OCI-LY1 (cell line): ENCODE data around the gene WDR6.

Source experiments
- EZH2 ChIP-seq: fragments of 200-600 bp; sonication (generic), shearing (Covaris generic); IDR thresholded peaks from 2 replicates; pipeline ENCODE4 v1.8.0; 2017; ENCODE audit warnings: borderline replicate concordance, mixed run types, mild to moderate bottlenecking, antibody characterized with exemption, low read length, moderate library complexity, mixed read lengths
- TF ChIP-seq, protein P1 (sequence below): fragments of 200-600 bp; sonication (generic), shearing (Covaris generic); IDR thresholded peaks from 2 replicates; pipeline ENCODE4 v1.5.1; 2017; ENCODE audit warnings: mild to moderate bottlenecking, antibody characterized with exemption, low read length, moderate library complexity, mixed read lengths

DNA sequence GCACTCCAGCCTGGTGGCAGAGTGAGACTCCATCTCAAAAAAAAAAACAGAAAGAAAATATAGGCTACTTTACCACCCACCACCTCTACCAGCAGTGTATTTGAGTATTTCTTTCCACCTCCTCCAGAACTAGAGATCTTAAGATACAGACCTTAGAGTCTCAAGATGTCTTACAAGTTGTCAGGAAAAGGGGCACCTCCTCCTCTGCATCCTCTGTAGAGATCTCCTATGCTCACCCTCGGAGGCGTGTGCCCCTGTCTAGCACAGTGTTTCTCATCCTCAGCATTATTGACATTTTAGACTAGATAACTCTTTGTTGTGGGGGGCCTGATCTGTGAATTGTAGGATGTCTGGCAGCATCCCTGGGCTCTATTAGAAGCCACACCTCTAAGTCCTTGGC is 44.9 kb upstream of the WDR6 start:
- TF ChIP-seq, protein P1, sequence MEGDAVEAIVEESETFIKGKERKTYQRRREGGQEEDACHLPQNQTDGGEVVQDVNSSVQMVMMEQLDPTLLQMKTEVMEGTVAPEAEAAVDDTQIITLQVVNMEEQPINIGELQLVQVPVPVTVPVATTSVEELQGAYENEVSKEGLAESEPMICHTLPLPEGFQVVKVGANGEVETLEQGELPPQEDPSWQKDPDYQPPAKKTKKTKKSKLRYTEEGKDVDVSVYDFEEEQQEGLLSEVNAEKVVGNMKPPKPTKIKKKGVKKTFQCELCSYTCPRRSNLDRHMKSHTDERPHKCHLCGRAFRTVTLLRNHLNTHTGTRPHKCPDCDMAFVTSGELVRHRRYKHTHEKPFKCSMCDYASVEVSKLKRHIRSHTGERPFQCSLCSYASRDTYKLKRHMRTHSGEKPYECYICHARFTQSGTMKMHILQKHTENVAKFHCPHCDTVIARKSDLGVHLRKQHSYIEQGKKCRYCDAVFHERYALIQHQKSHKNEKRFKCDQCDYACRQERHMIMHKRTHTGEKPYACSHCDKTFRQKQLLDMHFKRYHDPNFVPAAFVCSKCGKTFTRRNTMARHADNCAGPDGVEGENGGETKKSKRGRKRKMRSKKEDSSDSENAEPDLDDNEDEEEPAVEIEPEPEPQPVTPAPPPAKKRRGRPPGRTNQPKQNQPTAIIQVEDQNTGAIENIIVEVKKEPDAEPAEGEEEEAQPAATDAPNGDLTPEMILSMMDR, result no peak
- no peak for TF ChIP-seq EZH2
